HG02798 (cell line): ENCODE results near the gene GABRR3.

Experiments
- ATAC-seq: cut with Tn5 transposase; IDR thresholded peaks from one replicate; pipeline ENCODE4 v1.9.1; 2021; ENCODE audit warnings: mild to moderate bottlenecking; ENCODE audit not compliant: unreplicated experiment, poor library complexity

The GABRR3 gene

GRCh38 chr3:97959872-97960271 lies 75.2 kb downstream of the GABRR3 start:
- no peak for ATAC-seq

- no peak for ATAC-seq
Measured at GRCh38 chr3:97958796-97959195, 76.3 kb downstream of the GABRR3 start.

GRCh38 chr3:97958396-97958795 lies 76.7 kb downstream of the GABRR3 start:
- no peak for ATAC-seq

GRCh38 chr3:97957617-97958311 lies 77.4 kb downstream of the GABRR3 start:
- no peak for ATAC-seq

GRCh38 chr3:97956051-97956450 lies 79.1 kb downstream of the GABRR3 start:
- ATAC-seq, result no peak

GRCh38 chr3:97954228-97954827 lies 80.8 kb downstream of the GABRR3 start:
- peak; percentile 34 for ATAC-seq

- ATAC-seq, result no peak
Measured at GRCh38 chr3:97952872-97953271, 82.2 kb downstream of the GABRR3 start.

- ATAC-seq, result no peak
Measured at GRCh38 chr3:97952280-97952679, 82.8 kb downstream of the GABRR3 start.

- ATAC-seq, result no peak
Measured at GRCh38 chr3:97950360-97950759, 84.8 kb downstream of the GABRR3 start.

- ATAC-seq, result no peak
Measured at GRCh38 chr3:97949743-97950142, 85.4 kb downstream of the GABRR3 start.

GRCh38 chr3:97949110-97949485 lies 86.0 kb downstream of the GABRR3 start:
- no peak for ATAC-seq

GRCh38 chr3:97948351-97949109 lies 86.6 kb downstream of the GABRR3 start:
- no peak for ATAC-seq

GRCh38 chr3:97942801-97943546 lies 92.1 kb downstream of the GABRR3 start:
- no peak for ATAC-seq

GRCh38 chr3:97940034-97940433 lies 95.1 kb downstream of the GABRR3 start:
- ATAC-seq, result no peak

GRCh38 chr3:97939401-97939800 lies 95.7 kb downstream of the GABRR3 start:
- ATAC-seq, result no peak

- ATAC-seq, result no peak
Measured at GRCh38 chr3:97938444-97938843, 96.7 kb downstream of the GABRR3 start.

- no peak for ATAC-seq
Measured at GRCh38 chr3:97937205-97937604, 97.9 kb downstream of the GABRR3 start.

- no peak for ATAC-seq
Measured at GRCh38 chr3:97935842-97936241, 99.3 kb downstream of the GABRR3 start.
